ENCODE data around the gene SIRT6.
"Not testable (repeated sequence)": the region's sequence is repeated elsewhere in the genome, so short reads cannot be mapped to it uniquely, and the experiment has no call there.

Gene SIRT6

GRCh38 chr19:4144666-4145249 lies 37.6 kb downstream of the SIRT6 start:
- Histone ChIP-seq H3K4me1 (ENCODE audit: control insufficient read depth in 1 of 2, insufficient read depth in 2 of 2, low read length in 2 of 2) (no peaks in the 10 kb centered on the region), H3K4me3 (ENCODE audit: low read depth in 1 of 2, low read length in 2 of 2) (no peak overlapping the region), H3K27ac (ENCODE audit: low read length) (peak overlapping the region; percentile 45), H3K9me3 (ENCODE audit: control insufficient read depth in 1 of 2, low read length in 2 of 2) (no peaks in the 10 kb centered on the region), H3K27me3 (ENCODE audit: low read depth, low read length) (no peaks in the 10 kb centered on the region), H3K36me3 (ENCODE audit: control insufficient read depth in 1 of 2, insufficient read depth in 2 of 2, low read length in 2 of 2) (no peaks in the 10 kb centered on the region)

- not testable (repeated sequence) for H3K9me3 ChIP-seq (ENCODE audit: control insufficient read depth in 1 of 2, low read length in 2 of 2); H3K4me1 ChIP-seq (ENCODE audit: control insufficient read depth in 1 of 2, insufficient read depth in 2 of 2, low read length in 2 of 2); H3K36me3 ChIP-seq (ENCODE audit: control insufficient read depth in 1 of 2, insufficient read depth in 2 of 2, low read length in 2 of 2); H3K27me3 ChIP-seq (ENCODE audit: low read depth, low read length); H3K4me3 ChIP-seq (ENCODE audit: low read depth in 1 of 2, low read length in 2 of 2); H3K27ac ChIP-seq (ENCODE audit: low read length)
These were observed 39.4 kb downstream of the SIRT6 start for GRCh38 chr19:4142916-4143315.

GRCh38 chr19:4140237-4140711 lies 42.1 kb downstream of the SIRT6 start:
- Histone ChIP-seq H3K27me3 (ENCODE audit: low read depth, low read length) (no peaks in the 10 kb centered on the region), H3K4me1 (ENCODE audit: control insufficient read depth in 1 of 2, insufficient read depth in 2 of 2, low read length in 2 of 2) (no peaks in the 10 kb centered on the region), H3K27ac (ENCODE audit: low read length) (no peak overlapping the region), H3K36me3 (ENCODE audit: control insufficient read depth in 1 of 2, insufficient read depth in 2 of 2, low read length in 2 of 2) (no peaks in the 10 kb centered on the region), H3K9me3 (ENCODE audit: control insufficient read depth in 1 of 2, low read length in 2 of 2) (no peaks in the 10 kb centered on the region), H3K4me3 (ENCODE audit: low read depth in 1 of 2, low read length in 2 of 2) (no peak overlapping the region)

- H3K4me1 ChIP-seq (ENCODE audit: control insufficient read depth in 1 of 2, insufficient read depth in 2 of 2, low read length in 2 of 2): no peaks in the 10 kb centered on the region
- no peaks in the 10 kb centered on the region for H3K9me3 ChIP-seq (ENCODE audit: control insufficient read depth in 1 of 2, low read length in 2 of 2)
- H3K27ac ChIP-seq (ENCODE audit: low read length): no peak overlapping the region
- H3K4me3 ChIP-seq (ENCODE audit: low read depth in 1 of 2, low read length in 2 of 2): no peak overlapping the region
- H3K36me3 ChIP-seq (ENCODE audit: control insufficient read depth in 1 of 2, insufficient read depth in 2 of 2, low read length in 2 of 2): no peaks in the 10 kb centered on the region
- H3K27me3 ChIP-seq (ENCODE audit: low read depth, low read length): no peaks in the 10 kb centered on the region
These were observed 42.6 kb downstream of the SIRT6 start for GRCh38 chr19:4139614-4140236.

GRCh38 chr19:4138445-4138844 lies 43.9 kb downstream of the SIRT6 start:
- H3K36me3 ChIP-seq (ENCODE audit: control insufficient read depth in 1 of 2, insufficient read depth in 2 of 2, low read length in 2 of 2): no peaks in the 10 kb centered on the region
- no peaks in the 10 kb centered on the region for H3K27me3 ChIP-seq (ENCODE audit: low read depth, low read length)
- H3K27ac ChIP-seq (ENCODE audit: low read length): no peak overlapping the region
- no peaks in the 10 kb centered on the region for H3K9me3 ChIP-seq (ENCODE audit: control insufficient read depth in 1 of 2, low read length in 2 of 2)
- H3K4me1 ChIP-seq (ENCODE audit: control insufficient read depth in 1 of 2, insufficient read depth in 2 of 2, low read length in 2 of 2): no peaks in the 10 kb centered on the region
- no peak overlapping the region for H3K4me3 ChIP-seq (ENCODE audit: low read depth in 1 of 2, low read length in 2 of 2)

- no peak overlapping the region for H3K27ac ChIP-seq (ENCODE audit: low read length)
These were observed 45.7 kb downstream of the SIRT6 start for GRCh38 chr19:4136680-4137088.

GRCh38 chr19:4135386-4135785 lies 47.0 kb downstream of the SIRT6 start:
- H3K36me3 ChIP-seq (ENCODE audit: control insufficient read depth in 1 of 2, insufficient read depth in 2 of 2, low read length in 2 of 2); H3K4me3 ChIP-seq (ENCODE audit: low read depth in 1 of 2, low read length in 2 of 2); H3K27ac ChIP-seq (ENCODE audit: low read length); H3K9me3 ChIP-seq (ENCODE audit: control insufficient read depth in 1 of 2, low read length in 2 of 2); H3K4me1 ChIP-seq (ENCODE audit: control insufficient read depth in 1 of 2, insufficient read depth in 2 of 2, low read length in 2 of 2); H3K27me3 ChIP-seq (ENCODE audit: low read depth, low read length): not testable (repeated sequence)

More at GRCh38 chr19:4136680-4137088, 45.7 kb downstream of the SIRT6 start:
- no peaks in the 10 kb centered on the region for H3K36me3 ChIP-seq (ENCODE audit: control insufficient read depth in 1 of 2, insufficient read depth in 2 of 2, low read length in 2 of 2)
- no peak overlapping the region for H3K4me3 ChIP-seq (ENCODE audit: low read depth in 1 of 2, low read length in 2 of 2)
- no peaks in the 10 kb centered on the region for H3K4me1 ChIP-seq (ENCODE audit: control insufficient read depth in 1 of 2, insufficient read depth in 2 of 2, low read length in 2 of 2)
- no peaks in the 10 kb centered on the region for H3K27me3 ChIP-seq (ENCODE audit: low read depth, low read length)
- H3K9me3 ChIP-seq (ENCODE audit: control insufficient read depth in 1 of 2, low read length in 2 of 2): no peaks in the 10 kb centered on the region

- Histone ChIP-seq H3K27ac (ENCODE audit: low read length) (no peak overlapping the region), H3K4me1 (ENCODE audit: control insufficient read depth in 1 of 2, insufficient read depth in 2 of 2, low read length in 2 of 2) (no peaks in the 10 kb centered on the region), H3K36me3 (ENCODE audit: control insufficient read depth in 1 of 2, insufficient read depth in 2 of 2, low read length in 2 of 2) (no peaks in the 10 kb centered on the region), H3K9me3 (ENCODE audit: control insufficient read depth in 1 of 2, low read length in 2 of 2) (no peaks in the 10 kb centered on the region), H3K4me3 (ENCODE audit: low read depth in 1 of 2, low read length in 2 of 2) (no peak overlapping the region), H3K27me3 (ENCODE audit: low read depth, low read length) (no peaks in the 10 kb centered on the region)
These were observed 48.0 kb downstream of the SIRT6 start for GRCh38 chr19:4134351-4134750.

GRCh38 chr19:4130744-4131438 lies 51.5 kb downstream of the SIRT6 start:
- no peaks in the 10 kb centered on the region for H3K27me3 ChIP-seq (ENCODE audit: low read depth, low read length)
- no peaks in the 10 kb centered on the region for H3K36me3 ChIP-seq (ENCODE audit: control insufficient read depth in 1 of 2, insufficient read depth in 2 of 2, low read length in 2 of 2)
- H3K4me3 ChIP-seq (ENCODE audit: low read depth in 1 of 2, low read length in 2 of 2): no peak overlapping the region
- no peaks in the 10 kb centered on the region for H3K4me1 ChIP-seq (ENCODE audit: control insufficient read depth in 1 of 2, insufficient read depth in 2 of 2, low read length in 2 of 2)
- no peaks in the 10 kb centered on the region for H3K9me3 ChIP-seq (ENCODE audit: control insufficient read depth in 1 of 2, low read length in 2 of 2)
- peak overlapping the region; percentile 19 for H3K27ac ChIP-seq (ENCODE audit: low read length)

GRCh38 chr19:4129050-4129449 lies 53.3 kb downstream of the SIRT6 start:
- not testable (repeated sequence) for H3K4me1 ChIP-seq (ENCODE audit: control insufficient read depth in 1 of 2, insufficient read depth in 2 of 2, low read length in 2 of 2); H3K36me3 ChIP-seq (ENCODE audit: control insufficient read depth in 1 of 2, insufficient read depth in 2 of 2, low read length in 2 of 2); H3K4me3 ChIP-seq (ENCODE audit: low read depth in 1 of 2, low read length in 2 of 2); H3K27ac ChIP-seq (ENCODE audit: low read length); H3K9me3 ChIP-seq (ENCODE audit: control insufficient read depth in 1 of 2, low read length in 2 of 2); H3K27me3 ChIP-seq (ENCODE audit: low read depth, low read length)

GRCh38 chr19:4127322-4127721 lies 55.0 kb downstream of the SIRT6 start:
- H3K4me3 ChIP-seq (ENCODE audit: low read depth in 1 of 2, low read length in 2 of 2); H3K27me3 ChIP-seq (ENCODE audit: low read depth, low read length); H3K9me3 ChIP-seq (ENCODE audit: control insufficient read depth in 1 of 2, low read length in 2 of 2); H3K27ac ChIP-seq (ENCODE audit: low read length); H3K36me3 ChIP-seq (ENCODE audit: control insufficient read depth in 1 of 2, insufficient read depth in 2 of 2, low read length in 2 of 2): not testable (repeated sequence)
- H3K4me1 ChIP-seq (ENCODE audit: control insufficient read depth in 1 of 2, insufficient read depth in 2 of 2, low read length in 2 of 2): peaks cover 7 to 15% of the 10 kb centered on the region in 2 donors

All from muscle layer of duodenum (tissue), 2 donors.